HTR-8/SVneo (cell line): ENCODE data around the gene FGL2.
"Not testable (repeated sequence)": the region's sequence is repeated elsewhere in the genome, so short reads cannot be mapped to it uniquely, and the experiment has no call there.

Source experiments
- DNase-seq: peaks from one replicate; pipeline ENCODE4 v3.0.0; 2011; ENCODE audit warnings: low spot score, mixed read lengths; ENCODE audit not compliant: insufficient read length
- FAIRE-seq: peaks from 2 replicates; lab custom pipeline; 2011; peaks lifted over from hg19 to GRCh38; lab: Jason Lieb, UNC

FGL2 gene

DNA sequence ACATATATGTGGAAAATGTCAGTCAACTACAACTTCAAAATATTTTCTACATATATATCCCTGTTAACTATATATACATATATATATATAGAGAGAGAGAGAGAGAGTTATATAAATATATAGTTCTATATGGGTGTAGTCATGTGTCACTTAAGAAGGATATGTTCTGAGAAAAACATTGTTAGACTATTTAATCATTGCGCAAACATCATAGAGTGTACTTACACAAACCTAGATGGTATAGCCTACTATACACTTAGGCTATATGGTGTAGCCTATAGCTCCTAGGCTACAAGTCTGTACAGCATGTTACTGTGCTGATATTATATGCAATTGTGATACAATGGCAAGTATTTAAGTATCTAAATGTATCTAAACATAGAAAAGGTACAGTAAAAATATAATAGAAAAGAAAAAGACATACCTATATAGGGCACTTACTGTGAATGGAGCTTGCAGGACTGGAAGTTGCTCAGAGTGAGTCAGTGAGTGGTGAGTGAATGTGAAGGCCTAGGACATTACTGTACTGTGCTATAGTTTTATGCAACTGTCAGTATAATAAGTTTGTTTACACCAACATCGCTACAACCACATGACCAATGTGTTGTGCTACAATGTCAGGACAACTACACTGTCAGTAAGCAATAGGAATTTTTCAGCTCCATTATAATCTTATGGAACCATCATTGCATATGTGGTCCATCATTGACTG is 18.0 kb upstream of the FGL2 start:
- no peak for DNase-seq
- FAIRE-seq, result no peak

DNA sequence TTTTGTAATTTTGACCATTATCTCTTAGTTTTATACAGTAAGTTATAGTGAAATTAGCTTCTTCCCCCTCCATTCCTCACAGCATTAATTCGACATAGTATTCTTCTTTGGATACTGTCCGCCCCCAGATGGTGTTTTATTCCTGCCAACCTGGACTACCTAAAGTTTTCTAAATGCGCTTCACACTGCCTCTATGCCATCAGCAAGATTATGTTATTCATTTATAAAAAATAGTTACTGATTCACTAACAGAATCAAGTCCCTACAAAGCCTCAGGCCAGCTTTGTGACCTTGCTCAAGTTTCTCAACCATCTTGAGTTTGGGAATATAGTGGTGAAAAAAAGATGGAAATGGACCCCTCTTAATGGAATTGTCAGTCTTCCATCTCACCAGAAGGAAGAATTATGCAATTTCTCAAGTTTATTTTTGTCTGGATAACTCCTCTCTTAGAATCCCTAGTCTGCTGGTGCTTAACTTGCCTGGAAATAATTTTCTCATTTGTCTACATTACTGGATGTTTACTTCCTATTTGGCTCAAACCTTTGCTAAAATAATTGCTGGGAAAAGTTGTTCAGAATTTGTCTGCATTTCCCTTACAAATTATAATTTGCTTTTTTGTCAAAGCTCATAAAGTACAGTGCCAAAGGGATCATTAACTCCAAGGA is 16.7 kb upstream of the FGL2 start:
- DNase-seq, result no peak

DNA sequence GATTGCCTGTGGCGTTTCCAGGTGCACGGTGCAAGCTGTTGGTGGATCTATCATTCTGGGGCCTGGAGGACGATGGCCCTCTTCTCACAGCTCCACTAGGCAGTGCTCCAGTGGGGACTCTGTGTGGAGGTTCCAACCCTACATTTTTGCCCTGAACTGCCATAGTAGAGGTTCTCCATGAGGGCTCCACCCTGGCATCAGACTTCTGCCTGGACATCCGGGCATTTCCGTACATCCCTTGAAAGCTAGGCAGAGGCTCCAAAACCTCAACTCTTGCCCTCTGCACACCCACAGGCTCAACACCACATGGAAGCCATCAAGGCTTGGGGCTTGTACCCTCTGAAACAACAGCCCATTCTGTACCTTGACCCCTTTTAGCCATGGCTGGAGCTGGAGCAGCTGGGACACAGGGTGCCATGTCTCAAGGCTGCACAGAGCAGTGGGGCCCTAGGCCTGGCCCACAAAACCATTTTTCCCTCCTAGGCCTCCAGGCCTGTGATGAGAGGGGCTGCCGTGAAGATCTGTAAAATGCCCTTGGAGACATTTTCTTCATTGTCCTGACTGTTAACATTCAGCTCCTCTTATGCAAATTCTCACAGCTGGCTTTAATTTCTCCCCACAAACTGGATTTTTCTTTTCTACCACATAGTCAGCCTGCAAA is 10.0 kb upstream of the FGL2 start:
- no peak for DNase-seq
- FAIRE-seq, result no peak

More for the DNA sequence above, 16.7 kb upstream of the FGL2 start:
- FAIRE-seq, result no peak

DNA sequence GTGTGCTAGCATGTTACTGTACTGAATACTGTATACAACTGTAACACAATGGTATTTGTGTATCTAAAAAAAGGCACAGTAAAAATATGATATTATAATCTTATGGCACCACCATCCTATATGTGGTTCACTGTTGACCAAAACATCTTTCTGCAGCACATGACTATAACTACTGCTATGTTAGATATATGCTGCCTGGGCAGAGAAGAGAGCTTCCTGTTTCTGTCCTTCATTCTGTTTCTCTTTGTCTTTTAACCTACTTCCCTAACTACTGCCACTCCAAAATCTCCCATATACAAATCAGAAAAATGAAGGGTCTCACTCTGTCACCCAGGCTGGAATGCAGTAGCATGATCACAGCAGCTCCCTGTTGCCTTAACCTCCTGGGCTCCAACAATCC is 8.8 kb upstream of the FGL2 start:
- DNase-seq (no peak), FAIRE-seq (no peak)

DNA sequence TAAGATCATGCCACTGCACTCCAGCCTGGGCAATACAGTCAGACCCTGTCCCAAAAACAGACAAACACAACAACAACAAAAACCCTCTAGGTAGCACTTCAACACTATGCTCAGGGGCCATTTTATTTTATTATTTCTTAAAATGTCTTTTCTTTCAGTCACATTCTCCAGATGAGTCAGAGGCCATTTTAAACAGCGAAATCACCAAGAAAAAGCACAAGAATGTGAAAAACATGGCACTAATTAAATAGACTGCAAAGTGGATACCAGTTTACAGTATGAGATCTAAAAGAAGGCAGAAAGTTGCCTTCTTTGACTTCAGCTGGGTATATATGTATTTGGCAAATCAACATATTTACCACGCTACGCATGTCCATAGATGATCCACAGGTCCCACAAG is 6.1 kb upstream of the FGL2 start:
- no peak for FAIRE-seq
- DNase-seq, result no peak

DNA sequence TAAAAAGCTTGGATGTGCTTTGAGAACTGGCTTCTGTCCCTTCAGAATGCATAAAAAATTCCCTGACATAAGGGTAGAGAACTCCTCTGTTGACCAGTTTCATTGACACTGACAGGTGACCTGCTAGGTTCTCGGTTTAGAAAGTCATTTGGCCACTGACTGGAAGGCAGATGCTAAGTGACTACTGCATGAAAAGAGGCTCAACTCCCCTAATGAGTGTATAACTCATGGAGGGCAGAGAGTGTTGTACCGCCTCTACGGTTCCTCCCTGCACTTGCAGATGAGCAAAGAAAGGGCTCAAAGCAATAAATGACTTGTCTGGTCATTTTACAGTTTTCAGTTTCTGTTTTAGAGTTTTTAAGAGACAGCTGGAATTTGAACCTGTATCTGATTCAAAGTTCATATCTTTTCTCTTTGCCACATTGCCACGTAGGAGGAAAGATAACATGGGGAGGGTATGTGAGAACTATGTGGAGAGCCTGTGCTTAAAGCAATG is 2.9 kb upstream of the FGL2 start:
- no peak for FAIRE-seq
- no peak for DNase-seq

DNA sequence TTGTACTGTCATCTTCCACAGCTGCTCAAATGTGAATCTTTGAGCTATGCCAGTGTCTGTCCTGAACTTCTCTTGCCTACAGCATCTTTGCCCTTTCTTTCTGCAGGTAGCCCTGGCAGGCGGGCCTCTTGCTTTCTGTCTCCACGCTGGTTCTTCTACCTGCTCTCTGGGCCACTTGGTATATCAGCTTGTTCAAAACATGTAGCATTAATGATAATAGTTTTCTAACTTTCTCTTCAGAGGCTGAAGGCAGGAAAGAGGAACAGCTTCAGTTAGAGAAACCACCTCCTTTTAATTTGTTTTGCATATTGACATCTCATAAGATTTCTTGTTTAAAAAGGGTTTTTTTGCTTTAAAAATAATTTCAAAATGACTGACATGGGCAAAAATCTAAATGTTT is 923 bp upstream of the FGL2 start:
- FAIRE-seq (no peak), DNase-seq (no peak)

DNA sequence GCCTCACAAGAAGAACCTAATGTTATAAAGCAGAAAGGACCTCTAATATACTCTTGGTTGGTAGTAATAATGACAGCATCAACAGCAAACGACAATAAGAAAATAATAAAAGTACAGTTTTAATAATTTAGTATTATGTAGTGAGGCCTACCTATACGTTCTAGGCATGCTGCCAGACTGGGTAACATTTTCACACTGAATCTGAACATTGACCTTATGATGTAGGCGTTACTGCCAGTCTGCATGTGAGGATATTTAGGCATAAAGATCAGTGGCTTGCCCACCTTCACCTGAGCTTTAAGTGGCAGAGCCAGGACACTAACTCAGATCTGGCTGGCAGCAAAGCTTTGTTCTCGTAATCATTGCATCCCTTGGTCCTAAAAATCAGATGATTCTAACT is 2.5 kb downstream of the FGL2 start:
- no peak for FAIRE-seq
- no peak for DNase-seq

DNA sequence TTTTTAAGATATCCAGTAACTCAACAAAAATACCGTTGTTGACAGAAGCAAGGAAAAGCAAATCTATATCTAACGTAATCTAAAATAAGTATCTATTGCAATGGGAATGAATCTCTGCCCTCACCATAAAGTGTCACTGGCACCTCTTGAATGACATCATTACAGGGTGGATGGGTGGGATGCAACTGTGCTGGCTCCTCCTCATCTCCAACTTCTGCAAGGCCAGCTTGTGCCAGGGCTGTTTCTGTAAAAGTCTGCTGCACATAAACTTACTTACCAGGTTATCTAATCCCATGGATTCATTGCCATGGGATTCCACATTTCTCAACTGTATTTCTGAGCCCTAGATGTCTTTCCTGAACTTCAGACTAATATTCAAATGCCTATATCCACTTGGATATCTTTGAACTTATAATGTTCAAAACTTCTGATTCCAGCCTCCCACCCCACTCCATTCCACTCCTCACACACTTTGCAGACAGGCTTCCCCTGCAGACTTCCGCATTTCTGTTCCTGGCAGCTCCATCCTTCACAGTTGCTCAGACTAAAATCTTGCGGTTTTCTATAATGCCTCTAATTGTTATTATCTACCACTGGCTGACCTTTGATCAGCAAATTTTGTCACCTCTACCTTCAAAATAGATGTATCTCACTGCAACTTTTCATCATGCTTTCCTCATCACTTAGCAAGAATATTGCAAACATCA is 10.7 kb downstream of the FGL2 start:
- FAIRE-seq (no peak), DNase-seq (no peak)

DNA sequence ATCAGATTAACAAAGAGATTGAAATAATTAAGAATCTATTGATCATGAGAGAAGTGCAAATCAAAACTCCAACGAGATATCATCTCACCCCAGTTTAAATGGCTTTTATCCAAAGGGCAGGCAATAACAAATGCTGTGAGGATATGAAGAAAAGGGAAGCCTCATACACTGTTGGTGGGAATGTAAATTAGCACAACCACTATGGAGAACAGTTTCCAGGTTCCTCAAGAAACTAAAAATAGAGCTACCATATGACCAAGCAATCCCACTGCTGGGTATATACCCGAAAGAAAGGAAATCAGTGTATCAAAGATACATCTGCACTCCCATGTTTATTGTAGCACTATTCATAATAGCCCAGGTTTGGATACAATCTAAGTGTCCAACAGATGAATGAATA is 13.8 kb downstream of the FGL2 start:
- FAIRE-seq (no peak), DNase-seq (no peak)

DNA sequence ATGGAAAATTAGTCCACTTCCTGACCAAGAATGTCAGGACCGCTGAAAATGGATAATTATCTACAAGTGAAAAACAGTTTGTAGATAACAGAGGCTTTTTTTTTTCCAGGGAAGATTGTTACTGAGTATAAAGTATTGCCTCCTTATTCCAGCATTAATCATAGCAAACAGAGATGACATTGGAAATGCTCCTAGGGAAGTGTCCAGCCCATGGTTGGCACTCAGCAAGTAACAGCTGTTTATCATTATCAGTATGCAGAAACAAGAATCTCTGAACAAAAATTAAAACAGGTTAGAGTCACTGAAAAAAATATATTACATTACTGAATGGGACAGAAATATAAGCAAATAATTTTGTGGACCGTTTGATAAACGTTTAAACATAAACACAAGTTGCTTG is 14.6 kb downstream of the FGL2 start:
- FAIRE-seq (no peak), DNase-seq (no peak)

DNA sequence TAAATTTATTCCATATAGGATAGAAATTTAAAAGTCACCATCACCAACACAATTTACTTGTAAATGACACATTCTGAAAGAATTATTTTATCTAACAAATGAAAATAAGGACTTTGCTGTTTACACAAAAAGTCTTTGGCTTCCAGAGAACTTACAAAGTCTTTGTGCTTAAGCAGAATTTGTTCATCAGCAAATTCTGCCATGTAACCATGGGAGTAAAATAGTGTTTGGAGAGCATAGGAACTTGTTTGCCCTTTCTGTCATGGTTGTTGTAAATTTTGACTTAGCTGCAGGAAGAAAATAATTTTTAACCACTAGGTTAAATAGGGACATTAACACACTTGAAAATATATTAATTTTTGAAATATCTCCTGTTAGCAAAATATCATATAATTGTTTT is 15.2 kb downstream of the FGL2 start:
- DNase-seq (no peak), FAIRE-seq (no peak)

DNA sequence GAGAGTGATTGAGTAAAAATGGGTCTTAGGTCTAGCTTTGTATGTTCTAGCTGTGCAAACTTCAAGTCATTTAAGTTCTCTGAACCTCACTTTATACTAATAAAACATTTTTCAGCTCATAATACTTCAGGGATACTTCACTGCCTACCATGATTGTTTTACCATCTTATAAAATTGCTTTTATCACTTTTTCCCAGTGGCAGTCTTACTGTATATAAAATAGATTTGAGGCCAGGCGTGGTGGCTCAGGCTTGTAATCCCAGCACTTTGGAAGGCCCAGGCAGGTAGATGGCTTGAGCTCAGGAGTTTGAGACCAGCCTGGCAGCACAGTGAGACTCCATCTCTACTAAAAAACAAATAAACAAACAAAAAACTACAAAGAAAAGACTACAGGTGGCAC is 17.4 kb downstream of the FGL2 start:
- no peak for FAIRE-seq

DNA sequence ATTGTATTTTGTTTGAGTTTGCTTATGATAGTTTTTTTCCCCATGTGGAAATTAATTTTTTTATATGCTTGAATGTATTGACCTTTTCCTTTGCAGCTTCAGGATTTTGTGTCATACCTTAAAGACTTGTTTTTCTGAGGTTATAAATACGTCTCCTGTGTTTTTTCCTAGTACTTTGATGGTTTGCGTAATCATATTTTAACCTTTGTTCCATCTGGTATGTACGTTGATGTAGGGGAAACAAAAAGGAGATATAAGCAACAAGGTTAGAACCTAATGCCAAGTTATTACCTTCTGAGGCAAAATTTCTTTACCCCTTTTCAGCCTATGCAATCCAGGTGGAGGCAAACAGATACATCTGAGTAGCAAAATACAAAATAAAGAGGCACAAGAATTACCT is 17.9 kb downstream of the FGL2 start:
- DNase-seq, result no peak
- FAIRE-seq, result no peak

More for the DNA sequence above, 17.4 kb downstream of the FGL2 start:
- DNase-seq, result no peak

DNA sequence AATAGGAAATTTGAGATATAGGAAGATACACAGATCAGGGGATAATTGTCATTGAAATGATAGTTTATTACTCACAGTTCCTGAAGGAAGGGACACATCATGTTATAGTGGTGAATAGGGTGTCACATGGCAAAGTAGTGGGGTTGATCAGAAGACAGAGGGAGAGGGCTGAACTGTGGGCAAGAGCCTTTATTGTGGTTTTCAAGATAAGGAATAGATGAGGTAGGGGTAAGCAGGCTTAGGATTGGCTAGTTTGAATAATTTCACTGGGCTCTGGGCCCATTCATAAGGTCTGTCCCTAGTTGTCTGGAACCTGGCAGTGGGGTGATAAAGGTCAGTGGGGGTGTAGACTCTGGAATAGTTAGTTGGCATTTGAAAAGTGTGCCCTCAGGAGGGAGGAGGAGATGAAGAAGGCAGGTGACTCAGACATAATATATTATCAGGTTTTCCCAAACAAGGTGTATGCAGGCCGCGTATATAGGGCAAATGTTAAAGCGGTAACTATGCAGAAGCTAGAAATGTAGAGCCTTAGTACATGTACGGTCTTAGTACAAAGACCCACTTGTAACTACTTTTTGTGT is 18.5 kb downstream of the FGL2 start:
- DNase-seq (no peak), FAIRE-seq (no peak)

DNA sequence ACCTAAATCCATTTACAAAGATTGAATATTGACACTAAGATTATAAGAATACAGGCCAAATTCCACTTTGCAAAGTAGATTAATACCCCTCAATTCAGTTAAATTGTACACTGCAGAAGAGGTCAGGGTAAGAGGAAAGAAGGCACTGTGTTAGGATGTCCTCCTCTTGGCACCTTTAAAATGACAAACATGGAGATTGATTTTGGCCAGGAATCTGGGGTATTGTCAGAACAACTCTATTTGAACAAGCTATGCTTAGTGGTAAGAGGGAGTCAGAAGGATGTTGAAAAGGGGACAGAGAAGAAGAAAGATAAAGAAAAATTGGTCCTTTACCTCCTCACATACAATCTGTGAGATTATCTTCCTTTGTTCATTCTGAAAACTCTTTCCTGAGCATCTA is 21.6 kb downstream of the FGL2 start:
- DNase-seq, FAIRE-seq: not testable (repeated sequence)

DNA sequence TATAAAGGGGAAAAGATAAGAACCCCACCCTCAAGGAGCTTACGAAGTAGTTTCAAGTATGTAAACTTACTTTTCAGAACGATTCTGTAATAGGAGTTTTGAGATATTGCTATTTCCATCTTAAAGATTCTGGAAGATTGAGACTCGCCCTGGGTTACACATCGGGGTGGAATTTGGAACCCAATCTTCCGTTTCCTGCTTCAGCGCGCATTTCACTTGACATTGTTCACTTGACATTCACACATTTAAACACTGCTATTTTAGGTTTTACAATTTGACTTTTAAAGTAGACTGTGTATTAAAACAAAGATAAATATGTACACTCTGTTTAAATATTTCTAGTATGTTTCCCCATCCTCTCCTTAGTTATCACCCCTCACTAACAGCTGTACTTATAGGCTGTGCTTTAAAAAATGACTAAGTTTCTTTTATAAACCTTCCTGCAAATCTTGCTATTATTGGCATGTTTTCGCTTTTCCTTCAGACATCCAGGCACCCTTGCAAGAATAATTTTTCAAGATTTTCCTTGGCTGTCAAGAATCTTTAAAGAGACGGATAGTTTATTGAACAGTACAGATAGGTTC is 22.2 kb downstream of the FGL2 start:
- DNase-seq, FAIRE-seq: not testable (repeated sequence)

DNA sequence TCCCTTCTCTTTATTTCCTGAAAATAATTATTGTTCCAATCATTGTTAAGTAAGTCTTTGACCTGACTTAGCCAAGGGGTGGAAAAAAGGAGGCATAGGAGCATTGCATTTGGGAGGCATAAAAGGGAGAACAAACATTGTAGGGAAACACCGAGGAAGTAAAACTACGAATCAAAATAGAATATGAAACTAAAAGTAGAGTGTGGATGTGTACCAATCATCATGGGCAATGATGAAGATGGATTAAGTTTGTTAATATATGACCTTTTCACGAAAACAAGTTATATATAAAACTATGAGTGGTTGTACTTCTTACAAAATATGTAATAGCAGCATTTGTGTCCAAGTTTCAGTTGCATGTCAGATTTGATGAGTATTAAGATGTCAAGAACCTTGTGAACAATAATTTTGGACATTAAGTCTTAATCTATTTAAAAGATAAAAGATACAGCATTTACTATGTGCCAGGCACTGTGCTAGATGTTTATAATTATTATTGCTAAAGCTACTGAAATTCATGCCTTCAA is 24.3 kb downstream of the FGL2 start:
- not testable (repeated sequence) for DNase-seq, FAIRE-seq

DNA sequence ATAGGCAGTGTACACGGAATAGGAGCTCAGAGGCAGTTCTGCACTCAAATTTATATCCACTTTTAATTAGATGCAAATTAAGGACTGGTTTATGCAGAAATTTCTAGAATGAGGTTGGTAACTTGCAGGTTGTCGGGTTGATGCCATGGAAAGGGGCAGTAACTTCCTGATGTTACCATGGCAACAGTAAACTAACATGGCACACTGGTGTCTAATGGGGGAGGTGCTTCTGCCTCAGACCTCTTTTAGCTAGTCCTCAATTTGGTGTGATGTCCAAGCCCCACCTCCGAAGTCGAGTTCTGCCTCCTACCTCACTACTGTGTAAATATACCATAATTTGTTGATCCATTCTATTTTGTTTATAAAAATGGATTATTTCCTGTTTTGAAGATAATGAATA is 25.2 kb downstream of the FGL2 start:
- DNase-seq, FAIRE-seq: not testable (repeated sequence)
